Panc1 (cell line): ENCODE data around the gene SSNA1.

Source experiments
- CTCF ChIP-seq: fragments of 450-650 bp; IDR thresholded peaks from 2 replicates; pipeline ENCODE4 v1.5.1; 2017; ENCODE audit warnings: mild to moderate bottlenecking
- POLR2AphosphoS5 ChIP-seq: IDR thresholded peaks from 2 replicates; pipeline ENCODE4 v1.6.1; 2012; ENCODE audit warnings: mild to moderate bottlenecking, low read depth, low read length, moderate library complexity
- REST ChIP-seq, 2 experiments: IDR thresholded peaks; 2 replicates each; pipeline ENCODE4 v1.6.1; 2011 to 2012; ENCODE audit warnings: low read depth in 2 of 2, control low read depth in 1 of 2, low read length in 1 of 2, mild to moderate bottlenecking in 1 of 2, moderate library complexity in 1 of 2; ENCODE audit not compliant: insufficient read depth in 1 of 2
- SIN3A ChIP-seq: IDR thresholded peaks from 2 replicates; pipeline ENCODE4 v1.6.1; 2012; ENCODE audit warnings: low read depth, mild to moderate bottlenecking, low read length, moderate library complexity, borderline replicate concordance; ENCODE audit not compliant: insufficient read depth
- TCF7L2 ChIP-seq: IDR thresholded peaks from 2 replicates; pipeline ENCODE4 v1.6.1; 2011; ENCODE audit warnings: mild to moderate bottlenecking, low read depth, low read length, inconsistent platforms

- TF ChIP-seq CTCF = no peak
- TF ChIP-seq TCF7L2 = no peak
- no peak for TF ChIP-seq POLR2AphosphoS5
- TF ChIP-seq SIN3A = no peak
- TF ChIP-seq REST (IDR thresholded peaks at IDR 0.05; ENCODE audit: insufficient read depth in 1 of 2, low read depth in 2 of 2, low read length in 1 of 2) = no peak
Observed at GRCh38 chr9:137159105-137160053, 29.1 kb upstream of the SSNA1 start.
